HG03565 (cell line): ENCODE data around the gene ACAD10.
"Not testable (repeated sequence)": the region's sequence is repeated elsewhere in the genome, so short reads cannot be mapped to it uniquely, and the experiment has no call there.

Source experiments
- ATAC-seq: cut with Tn5 transposase; IDR thresholded peaks from one replicate; pipeline ENCODE4 v1.9.1; 2021; ENCODE audit warnings: mild to moderate bottlenecking, moderate library complexity; ENCODE audit not compliant: unreplicated experiment

ACAD10 gene

GRCh38 chr12:111685811-111686573 lies at the start of gene ACAD10, which contains the start of gene BRAP:
Gene ACAD10 (plus strand): TSS chr12:111686053. CDS start chr12:111692710, 6,657 bp downstream.
Gene BRAP (minus strand): TSS chr12:111685956. CDS start chr12:111685792, 164 bp downstream.
- peak; percentile 91 for ATAC-seq

GRCh38 chr12:111636209-111636945 lies 49.5 kb upstream of the ACAD10 start:
- ATAC-seq: no peak

- no peak for ATAC-seq
Observed at GRCh38 chr12:111638556-111638955, 47.3 kb upstream of the ACAD10 start.

- no peak for ATAC-seq
Observed at GRCh38 chr12:111640506-111640905, 45.3 kb upstream of the ACAD10 start.

DNA sequence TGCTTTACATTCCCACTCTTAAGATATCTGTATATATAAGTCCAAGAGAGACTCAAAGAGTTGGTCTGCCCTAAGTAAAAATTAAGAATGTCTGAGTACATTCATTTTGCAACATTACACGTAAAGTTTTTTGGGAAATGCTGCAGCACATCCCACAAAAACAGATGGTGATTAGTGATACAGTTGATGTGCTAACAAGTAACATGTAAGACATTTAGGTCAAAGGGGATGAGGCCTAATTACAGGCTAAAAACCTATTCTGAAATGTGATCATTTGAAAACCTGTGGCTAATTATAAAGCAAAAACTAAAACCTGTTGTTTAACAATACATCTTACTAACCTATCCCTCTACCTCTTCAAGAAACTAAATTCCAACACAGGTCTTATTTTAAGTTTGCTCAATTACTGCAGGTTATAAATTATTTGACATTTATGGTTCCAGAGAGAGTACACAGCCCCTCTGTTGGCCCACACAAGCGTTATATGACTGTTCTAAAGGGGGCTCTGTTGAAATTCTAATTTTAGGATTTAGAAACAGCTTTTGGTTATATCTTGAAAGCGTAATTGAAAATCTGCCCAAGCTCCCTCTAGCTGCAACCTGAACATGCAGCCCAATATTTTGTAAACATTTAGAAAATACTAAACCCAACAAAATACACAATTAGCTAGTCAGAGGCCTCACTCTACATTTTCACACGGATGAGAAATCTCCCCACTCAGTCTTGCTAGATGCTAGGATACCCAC lies 43.0 kb upstream of the ACAD10 start:
- no peak for ATAC-seq

GRCh38 chr12:111643427-111643826 lies 42.4 kb upstream of the ACAD10 start:
- no peak for ATAC-seq

- no peak for ATAC-seq
Observed at GRCh38 chr12:111645433-111645832, 40.4 kb upstream of the ACAD10 start.

- no peak for ATAC-seq
Observed at GRCh38 chr12:111650912-111651311, 34.9 kb upstream of the ACAD10 start.

DNA sequence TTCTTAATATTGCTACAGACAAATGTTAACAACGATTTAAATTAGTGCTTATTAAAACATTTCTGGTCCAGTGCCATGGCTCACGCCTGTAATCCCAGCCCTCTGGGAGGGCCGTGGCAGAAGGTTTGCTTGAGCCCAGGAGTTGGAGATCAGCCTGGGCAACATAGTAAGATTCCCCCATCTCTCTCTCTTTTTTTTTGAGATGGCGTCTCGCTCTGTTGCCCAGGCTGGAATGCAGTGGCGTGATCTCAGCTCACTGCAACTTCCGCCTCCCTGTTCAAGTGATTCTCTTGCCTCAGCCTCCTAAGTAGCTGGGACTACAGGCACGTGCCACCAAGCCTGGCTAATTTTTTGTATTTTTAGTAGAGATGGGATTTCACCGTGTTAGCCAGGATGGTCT lies 33.3 kb upstream of the ACAD10 start:
- not testable (repeated sequence) for ATAC-seq

- ATAC-seq: no peak
Observed at GRCh38 chr12:111653596-111653995, 32.3 kb upstream of the ACAD10 start.

- no peak for ATAC-seq
Observed at GRCh38 chr12:111655356-111655755, 30.5 kb upstream of the ACAD10 start.

DNA sequence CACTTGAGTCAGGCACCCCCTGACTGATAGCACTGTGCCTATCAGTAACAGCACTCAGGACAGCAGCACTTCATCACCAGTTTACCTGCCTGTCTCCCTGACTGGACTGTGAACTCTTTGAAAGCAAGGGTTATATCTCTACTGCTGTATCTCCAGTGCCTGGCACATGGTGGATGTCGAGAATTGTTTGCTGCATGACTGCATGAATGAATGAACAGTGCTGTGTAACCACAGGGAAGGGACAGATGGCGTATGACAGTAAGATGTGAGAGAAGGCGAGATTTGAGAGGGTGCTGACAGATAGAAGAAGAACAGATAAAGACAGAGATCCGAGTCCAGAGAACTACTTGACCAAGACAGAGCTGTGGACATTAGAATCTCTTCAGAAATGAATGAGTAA lies 29.8 kb upstream of the ACAD10 start:
- ATAC-seq: no peak

- no peak for ATAC-seq
Observed at GRCh38 chr12:111664499-111664898, 21.4 kb upstream of the ACAD10 start.

GRCh38 chr12:111664961-111665865 lies 20.6 kb upstream of the ACAD10 start:
- no peak for ATAC-seq

DNA sequence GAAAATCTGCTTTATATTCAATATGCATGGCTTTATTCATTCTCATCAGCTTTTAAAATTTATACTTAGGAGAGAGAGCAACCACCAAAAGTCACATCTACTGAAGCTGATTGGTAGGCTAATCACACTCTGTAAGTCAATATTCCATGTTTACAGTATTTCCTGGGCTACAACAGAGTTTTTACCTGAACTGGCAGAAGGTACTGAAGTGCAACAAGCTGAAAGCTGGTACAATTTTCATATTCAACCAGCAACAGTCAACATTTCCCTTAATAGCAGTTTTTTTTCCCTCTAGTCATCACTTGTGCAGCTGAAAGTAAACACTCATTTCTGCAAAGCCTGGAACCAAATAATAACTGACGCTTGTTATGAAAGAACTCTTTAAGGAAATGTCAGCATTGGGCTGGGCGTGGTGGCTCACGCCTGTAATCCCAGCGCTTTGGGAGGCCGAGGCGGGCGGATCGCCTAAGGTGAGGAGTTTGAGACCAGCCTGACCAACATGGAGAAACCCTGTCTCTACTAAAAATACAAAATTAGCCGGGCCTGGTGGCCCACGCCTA lies 13.0 kb upstream of the ACAD10 start:
- ATAC-seq: no peak

DNA sequence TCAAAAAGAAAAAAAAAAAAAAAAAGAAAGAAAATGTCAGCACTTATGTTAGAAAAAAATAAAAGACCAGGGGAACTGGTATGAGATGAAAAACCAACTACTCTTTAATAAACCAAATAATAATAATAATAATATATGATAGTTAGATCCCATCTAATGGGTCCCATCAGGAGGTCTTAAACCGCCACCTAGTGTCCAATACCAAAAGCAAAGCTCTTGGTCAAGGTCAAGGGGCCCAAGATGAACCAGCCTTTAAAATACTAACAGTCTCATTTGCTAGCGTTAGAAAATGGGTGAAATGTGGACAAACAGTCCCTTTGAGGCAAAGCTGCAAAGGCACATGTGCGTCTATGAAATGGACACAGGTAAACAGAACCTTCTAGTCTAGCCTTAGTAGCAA lies 12.3 kb upstream of the ACAD10 start:
- no peak for ATAC-seq

GRCh38 chr12:111677186-111677585 lies 8.7 kb upstream of the ACAD10 start:
- no peak for ATAC-seq

DNA sequence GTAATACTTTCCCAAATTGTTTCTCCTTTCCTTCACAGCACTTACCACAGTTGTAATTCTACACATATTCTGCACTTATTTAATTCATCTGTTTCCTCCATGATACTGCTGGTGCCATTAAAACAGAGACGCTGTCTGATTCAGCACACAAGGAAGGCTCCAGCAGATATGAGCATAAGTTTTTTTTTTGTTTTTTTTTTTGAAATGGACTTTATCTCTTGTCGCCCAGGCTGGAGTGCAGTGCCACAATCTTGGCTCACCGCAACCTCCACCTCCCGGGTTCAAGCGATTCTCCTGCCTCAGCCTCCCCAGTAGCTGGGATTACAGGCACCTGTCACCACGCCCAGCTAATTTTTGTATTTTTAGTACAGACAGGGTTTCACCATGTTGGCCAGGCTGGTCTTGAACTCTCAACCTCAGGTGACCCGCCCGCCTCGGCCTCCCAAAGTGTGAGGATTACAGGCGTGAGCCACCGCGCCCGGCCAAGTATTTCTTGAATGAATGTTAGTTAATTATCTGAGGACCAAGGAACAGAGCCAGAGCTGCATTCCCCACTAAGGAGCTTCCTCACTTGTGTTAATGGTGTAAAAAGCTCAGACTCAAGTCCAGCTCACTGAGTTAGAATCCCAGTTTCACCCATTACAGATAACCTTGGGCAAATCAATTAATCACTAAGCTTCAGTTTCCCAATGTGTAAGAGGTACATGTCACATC lies 1.2 kb upstream of the ACAD10 start:
- not testable (repeated sequence) for ATAC-seq

GRCh38 chr12:111685322-111685810 lies 487 bp upstream of the ACAD10 start:
- no peak for ATAC-seq
